ACHN (cell line): ENCODE measurements around the gene GHRHR.

ENCODE experiments used
- DNase-seq: peaks from one replicate; pipeline ENCODE4 v3.0.0-alpha.2; 2015
- in situ Hi-C: cut with HindIII; loops from 2 replicates; pipeline ENCODE4 v1.10.0; 2017; ENCODE audit warnings: low sequenced_read_pairs, low pct_ligation_motif_present, low pct_unique_long_range_greater_than_20kb

GHRHR gene

DNA sequence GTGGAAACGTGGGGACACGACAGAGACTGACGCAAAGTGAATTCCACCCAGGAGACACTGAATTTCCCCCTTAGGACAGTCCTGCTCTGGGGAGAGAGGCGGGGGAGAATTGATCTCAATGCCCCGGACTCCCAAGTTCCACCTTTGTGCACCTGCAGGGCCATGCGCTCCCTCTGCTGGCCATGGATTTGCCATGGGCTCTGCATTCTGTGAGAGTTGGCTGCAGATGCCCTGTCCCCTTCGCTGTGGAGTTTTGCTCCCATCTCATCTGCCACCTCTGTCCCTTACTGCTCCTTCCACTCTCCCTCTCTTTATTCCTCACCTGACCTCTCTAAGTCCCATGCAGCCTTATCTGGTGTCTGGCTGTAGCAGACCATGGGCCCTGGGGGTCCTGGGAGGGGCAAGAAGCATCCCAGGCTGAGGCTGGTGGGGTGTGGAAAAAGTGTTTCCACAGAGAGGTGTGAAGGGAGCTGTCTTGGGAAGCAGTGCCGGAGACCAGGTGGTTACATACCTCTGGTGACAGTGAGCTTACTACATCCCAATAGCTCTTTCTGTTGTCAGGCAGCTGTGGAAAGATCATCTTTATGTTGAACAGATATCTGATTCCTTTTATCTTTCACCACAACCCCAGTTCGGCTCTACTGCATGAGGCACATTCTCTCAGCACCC is 14.3 kb downstream of the GHRHR start:
- peak; percentile 63 for DNase-seq
- in situ Hi-C loops: loop anchor here (25.0 kb wide), 1 partner anchor 134 kb away; no protein-coding TSS in a partner anchor

DNA sequence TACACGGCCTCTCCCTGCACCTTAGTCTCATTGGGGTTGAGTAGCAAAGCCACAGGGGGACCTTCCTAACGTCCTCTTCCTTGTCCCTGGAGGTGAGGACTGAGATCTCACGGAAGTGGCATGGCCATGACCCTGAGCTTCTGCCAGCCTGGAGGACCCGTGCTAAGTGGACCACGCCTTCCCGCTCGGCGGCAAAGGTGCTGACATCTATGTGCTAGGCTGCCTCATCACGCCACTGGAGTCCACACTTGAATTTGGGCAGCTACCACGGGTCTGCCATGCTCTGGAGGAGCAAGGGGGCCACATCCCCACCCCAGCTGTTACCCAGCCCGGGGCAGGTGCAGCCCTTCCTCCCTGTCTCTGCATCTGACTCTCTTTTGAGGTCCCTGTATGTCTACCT is 15.3 kb downstream of the GHRHR start:
- no peak for DNase-seq
- in situ Hi-C loops: loop anchor here (25.0 kb wide), 1 partner anchor 133 kb away; no protein-coding TSS in a partner anchor

DNA sequence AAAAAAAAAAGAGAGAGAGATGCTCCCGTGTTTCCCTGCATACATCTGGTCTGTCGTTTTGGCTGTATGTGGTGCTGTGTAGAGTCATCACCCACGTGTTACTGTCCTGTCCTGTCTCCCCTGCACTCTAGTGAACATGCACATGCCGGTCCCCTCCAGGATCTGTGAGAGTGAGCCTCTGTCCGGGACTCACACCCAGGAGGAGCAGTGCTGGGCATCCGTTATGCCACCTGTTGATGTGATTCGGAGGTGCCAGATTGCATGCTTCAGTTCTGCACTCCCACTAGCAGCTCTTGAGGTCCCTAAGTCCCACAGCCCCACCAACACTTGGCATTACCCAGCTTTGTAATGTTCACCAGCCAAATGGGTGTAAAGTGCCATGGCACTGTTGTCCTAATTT is 16.4 kb downstream of the GHRHR start:
- DNase-seq: no peak
- in situ Hi-C loops: loop anchor here (25.0 kb wide), 1 partner anchor 132 kb away; no protein-coding TSS in a partner anchor

DNA sequence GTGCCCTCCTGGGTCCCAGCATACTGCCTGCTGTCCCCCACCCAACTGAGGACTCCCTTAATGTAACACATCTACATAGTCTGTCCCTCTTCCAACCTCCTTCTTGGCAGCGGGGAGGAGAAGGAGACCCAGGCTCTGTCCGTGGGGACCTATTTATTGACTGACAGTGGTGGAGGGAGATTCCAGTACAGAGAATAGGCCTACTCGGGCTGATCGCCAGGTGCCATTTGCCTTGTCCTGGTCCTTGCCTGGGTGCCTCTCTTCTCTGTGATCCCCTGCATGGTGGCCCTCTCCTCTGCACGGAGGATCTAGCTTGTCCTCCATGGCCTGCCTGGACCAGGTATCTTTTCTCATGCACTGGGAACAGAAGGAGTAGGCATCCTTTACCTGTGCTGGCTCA is 17.0 kb downstream of the GHRHR start:
- DNase-seq: no peak
- in situ Hi-C loops: loop anchor here (25.0 kb wide), 1 partner anchor 132 kb away; no protein-coding TSS in a partner anchor

DNA sequence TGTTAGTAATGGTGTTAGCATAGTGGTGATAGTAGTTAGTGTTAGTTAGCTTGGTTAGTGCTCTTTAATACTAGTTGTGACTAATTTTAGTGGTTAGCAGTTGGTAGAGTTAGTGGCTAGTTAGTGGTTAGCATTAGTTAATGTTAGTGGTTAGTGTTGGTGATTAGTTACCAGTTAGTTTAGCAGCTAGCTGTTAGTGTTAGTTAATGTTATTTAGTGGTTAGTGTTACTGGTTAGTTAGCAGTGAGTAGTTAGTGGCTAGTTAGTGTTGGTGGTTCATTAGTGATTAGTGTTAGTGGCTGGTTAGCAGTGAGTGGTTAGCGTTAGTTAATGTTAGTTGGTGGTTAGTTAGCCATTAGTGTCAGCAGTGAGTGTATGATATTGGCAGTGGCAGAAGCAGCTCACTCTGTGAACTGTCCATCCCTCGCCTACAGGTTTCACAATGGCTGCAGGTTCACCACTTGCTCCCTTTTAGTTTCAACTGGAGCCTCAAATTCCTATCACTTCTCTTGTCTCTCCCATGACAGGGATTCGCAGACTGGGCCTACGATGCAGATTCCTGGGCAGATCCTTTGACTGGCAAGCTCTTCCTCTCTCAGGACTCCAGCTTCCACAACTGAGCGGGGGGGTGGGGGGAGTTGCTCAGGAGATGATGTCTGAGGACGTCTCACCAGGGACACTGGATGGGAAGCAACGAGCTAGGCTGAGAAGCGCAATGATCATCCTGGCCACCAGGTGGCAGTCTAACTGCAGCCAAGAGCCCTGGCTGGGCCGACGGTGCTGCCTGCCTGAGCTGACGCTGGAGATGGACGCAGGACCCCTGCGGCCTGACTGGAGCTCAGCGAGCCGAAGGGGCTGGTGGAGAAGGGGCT is 19.5 kb downstream of the GHRHR start:
- in situ Hi-C loops: loop anchor here (25.0 kb wide), 1 partner anchor 129 kb away; no protein-coding TSS in a partner anchor
- peak; percentile 81 for DNase-seq

DNA sequence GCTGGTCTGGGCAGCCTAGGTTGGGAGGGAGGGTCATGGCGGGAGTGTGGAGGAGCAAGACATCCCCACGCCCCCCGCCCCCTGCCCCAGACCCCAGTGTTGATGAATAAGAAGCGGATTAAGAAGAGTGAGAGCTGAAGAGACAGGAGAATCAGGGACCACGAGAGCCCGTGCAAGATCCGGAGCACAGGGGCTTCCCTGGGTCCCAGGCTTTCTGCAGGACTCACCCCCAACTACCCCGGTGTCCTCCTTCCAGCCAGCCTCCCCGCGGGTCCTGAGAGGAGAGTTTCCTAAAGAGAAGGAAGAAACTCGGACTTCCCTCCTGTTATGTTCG is 20.1 kb downstream of the GHRHR start:
- DNase-seq: no peak
- in situ Hi-C loops: loop anchor here (25.0 kb wide), 1 partner anchor 128 kb away; no protein-coding TSS in a partner anchor

DNA sequence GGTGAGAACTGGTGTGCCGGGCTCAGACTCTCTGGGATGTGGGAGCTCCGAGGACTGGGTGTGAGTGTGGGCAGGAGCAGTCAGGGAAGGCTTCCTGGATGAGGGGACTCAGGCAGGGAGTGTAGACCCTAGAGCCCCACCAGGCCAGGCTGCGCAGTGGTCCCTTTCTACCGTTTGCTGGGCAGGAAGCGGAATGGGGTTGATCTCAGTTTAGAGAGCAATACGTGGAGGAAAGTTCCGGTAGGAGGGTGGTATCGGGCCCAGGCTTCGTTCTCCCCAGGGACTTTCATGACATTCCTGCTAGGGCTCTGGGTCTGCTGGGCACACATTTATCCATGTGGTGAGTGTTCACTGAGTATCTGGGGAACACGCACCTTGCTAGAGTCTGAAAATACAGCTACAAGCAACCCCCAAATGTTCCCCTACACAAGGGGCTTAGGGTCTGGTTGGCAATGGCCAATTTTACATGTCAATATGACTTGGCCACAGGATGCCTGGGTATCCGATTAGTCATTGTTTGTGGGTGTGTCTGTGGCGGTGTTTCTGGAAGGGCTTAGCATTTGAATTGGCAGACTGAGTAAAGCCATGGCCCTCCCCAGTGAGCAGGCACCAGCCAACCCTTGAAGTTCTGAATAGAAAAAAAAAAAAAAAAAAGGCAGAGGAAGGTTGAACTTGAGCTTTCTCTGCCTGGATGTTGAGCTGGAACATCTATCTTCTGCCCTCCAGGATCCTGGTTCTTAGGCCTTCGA is 20.8 kb downstream of the GHRHR start:
- peak; percentile 22 for DNase-seq
- in situ Hi-C loops: loop anchor here (25.0 kb wide), 1 partner anchor 128 kb away; no protein-coding TSS in a partner anchor

DNA sequence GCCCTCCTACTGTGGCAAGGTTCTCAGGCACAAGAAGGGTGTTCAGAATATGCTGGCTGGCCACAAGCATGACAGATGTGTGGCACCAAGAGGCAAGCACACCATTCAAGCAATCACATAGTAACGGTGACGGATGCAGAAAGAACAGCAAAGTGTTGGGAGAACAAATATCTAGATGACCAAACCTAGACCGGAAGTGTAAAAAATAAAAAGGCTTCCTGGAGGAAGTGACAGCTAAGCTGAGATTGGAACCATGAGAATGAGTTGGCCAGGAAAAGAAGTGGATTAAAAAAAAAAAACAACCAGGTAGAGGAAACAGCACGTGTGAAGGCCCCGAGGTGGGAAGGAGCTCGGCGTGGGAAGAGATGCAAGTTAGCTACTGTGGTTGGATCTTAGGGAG is 22.0 kb downstream of the GHRHR start:
- in situ Hi-C loops: loop anchor here (25.0 kb wide), 1 partner anchor 127 kb away; no protein-coding TSS in a partner anchor

DNA sequence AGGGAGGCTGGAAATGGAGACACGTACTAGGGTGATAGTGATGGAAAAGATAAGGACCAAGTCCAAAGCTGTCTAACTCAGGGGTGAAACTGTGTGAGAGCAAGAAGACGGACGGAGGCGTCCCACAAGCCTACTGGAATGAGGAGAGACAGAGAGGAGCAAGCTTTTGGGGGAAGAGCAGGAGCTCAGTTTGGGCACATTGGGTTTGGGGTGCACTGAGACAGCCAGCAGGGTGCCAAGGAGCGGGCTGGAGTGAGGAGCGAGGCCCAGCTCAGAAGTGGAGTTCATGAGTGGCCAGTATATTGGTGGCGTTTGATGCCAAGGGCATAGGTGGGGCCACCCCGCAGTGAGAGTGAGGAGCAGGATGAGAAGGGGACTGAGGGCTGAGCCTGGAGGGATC is 22.6 kb downstream of the GHRHR start:
- DNase-seq: no peak
- in situ Hi-C loops: loop anchor here (25.0 kb wide), 1 partner anchor 126 kb away; no protein-coding TSS in a partner anchor

More for the DNA sequence above, 22.0 kb downstream of the GHRHR start:
- DNase-seq: no peak

DNA sequence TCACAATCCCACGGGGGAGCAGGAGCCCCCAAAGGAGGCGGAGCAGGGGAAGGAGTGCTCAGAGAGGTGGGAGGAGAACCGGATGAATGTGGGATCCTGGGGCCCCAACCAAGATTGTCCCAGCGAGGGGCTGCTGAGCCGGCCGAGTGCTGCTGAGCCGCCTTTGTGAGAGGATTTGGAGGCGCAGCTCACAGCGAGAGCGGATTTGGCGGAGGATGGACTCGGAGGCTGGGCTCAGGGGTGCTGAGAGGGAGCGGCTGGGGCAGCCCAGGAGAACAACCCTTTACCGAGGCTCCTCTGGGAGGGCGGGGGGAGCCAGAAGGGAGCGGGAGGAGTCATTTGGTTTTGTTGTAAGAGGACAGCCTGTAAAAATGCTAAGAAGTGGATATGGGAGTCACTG is 23.0 kb downstream of the GHRHR start:
- no peak for DNase-seq
- in situ Hi-C loops: loop anchor here (25.0 kb wide), 1 partner anchor 126 kb away; no protein-coding TSS in a partner anchor

DNA sequence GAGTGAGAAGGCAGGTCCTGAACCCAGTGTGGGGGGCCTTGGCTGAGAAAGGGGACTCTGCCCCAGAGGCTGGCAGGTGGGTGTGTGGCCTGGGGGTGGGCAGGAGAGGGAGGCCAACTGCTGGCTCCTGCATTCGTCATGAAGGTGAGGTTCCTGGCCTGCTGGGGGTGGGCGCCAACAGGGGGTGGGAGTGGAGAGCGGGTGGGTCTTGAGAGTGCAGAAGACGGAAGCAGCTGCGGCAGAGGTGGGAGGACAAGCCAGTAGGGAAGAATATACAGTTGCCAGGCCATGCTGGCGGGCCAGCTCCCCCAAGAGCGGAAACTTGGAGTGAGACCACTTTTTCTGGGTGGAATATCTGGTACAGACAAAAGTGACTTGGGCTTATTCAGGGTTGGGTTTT is 23.4 kb downstream of the GHRHR start:
- in situ Hi-C loops: loop anchor here (25.0 kb wide), 1 partner anchor 125 kb away; no protein-coding TSS in a partner anchor
- no peak for DNase-seq

DNA sequence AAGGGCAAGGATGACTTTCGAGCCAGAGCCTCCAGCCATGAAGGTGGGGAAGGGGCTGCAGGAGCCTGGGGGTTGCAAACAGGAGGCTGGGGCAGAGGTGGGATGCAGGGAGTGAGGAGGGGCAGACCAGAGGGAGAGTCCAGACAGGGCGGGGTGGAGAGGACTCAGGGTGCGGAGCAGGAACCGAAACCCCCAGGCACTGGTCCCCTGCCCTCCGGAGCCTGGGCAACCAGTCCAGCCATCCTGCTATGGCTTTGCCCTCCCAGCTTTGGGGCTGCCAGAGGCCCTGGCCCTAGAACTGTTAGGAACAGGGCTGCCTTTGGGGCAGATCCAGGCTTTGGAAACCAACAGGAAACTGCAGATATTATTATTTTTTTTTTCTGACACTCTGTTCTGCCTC is 24.2 kb downstream of the GHRHR start:
- no peak for DNase-seq
- in situ Hi-C loops: loop anchor here (25.0 kb wide), 1 partner anchor 124 kb away; no protein-coding TSS in a partner anchor

DNA sequence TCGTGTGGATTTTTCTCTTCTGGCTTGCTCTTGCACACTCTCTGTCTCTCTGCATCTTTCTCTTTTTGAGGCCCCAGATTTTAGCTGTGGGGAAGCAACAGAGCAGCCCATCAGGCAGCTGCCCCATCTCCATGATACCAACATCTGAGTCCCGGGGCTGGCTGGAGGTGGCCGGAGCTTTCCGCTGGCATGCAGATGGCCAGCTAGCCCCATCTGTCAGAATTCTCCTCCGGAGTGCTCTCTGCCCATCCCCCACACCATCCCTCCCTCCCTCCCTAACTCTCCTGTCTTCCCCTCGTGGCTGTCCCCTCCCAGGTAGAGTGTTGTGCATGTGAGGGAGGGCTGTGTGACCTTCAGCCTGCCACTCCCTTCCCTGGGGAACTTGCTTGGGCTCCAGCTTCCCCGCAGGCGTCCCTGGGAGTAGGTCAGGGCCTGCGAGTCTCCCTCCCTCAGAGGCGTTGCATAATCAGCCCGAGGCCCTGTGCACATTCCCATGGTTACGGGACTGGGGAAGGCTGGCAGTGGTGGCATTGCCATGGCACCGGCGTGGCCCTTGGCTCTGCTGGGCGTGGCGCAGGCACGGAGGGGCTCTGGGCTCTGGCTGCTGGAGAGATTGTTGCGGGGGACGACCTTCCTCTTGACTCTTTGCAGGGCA is 24.7 kb downstream of the GHRHR start:
- no peak for DNase-seq
- in situ Hi-C loops: loop anchor here (25.0 kb wide), 1 partner anchor 124 kb away; no protein-coding TSS in a partner anchor

DNA sequence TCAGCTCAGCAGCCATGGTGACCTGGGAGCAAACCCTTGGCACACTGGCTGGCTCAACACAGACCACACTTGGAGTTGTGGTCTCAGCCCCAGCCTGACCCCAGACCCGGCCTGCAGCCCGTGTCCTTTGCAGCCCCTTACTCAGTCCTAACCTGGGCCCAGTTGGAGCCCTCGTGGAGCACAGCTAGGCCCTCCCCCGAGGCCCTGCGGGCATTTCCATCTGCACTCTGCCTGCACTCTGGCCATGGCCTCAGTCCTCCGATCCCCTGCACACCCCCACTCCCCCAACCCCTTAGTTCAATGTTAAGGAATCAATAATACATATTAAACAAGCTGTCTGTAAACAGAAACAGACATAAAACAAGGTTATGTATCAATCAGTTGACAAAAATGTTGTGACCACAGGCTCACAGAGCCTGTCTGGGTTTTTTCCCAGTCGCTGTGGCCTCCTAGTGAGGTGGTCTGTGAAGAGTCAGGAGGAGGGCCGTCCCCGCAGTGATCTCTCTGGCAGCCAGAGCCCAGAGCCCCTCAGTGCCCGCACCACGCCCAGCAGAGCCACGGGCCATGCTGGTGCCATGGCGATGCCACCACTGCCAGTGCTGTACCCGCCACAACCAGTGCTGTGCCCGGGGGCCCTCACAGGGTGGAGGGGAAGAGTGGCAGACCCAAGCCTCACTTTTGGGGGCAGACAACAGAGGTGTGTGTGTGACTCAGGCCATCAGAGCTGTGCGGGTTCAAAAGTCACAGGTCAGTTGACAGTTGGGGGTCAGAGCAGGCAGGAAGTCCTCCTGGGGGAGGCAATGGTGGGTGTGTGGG is 25.5 kb downstream of the GHRHR start:
- no peak for DNase-seq
- in situ Hi-C loops: loop anchor here (25.0 kb wide), 1 partner anchor 123 kb away; no protein-coding TSS in a partner anchor

DNA sequence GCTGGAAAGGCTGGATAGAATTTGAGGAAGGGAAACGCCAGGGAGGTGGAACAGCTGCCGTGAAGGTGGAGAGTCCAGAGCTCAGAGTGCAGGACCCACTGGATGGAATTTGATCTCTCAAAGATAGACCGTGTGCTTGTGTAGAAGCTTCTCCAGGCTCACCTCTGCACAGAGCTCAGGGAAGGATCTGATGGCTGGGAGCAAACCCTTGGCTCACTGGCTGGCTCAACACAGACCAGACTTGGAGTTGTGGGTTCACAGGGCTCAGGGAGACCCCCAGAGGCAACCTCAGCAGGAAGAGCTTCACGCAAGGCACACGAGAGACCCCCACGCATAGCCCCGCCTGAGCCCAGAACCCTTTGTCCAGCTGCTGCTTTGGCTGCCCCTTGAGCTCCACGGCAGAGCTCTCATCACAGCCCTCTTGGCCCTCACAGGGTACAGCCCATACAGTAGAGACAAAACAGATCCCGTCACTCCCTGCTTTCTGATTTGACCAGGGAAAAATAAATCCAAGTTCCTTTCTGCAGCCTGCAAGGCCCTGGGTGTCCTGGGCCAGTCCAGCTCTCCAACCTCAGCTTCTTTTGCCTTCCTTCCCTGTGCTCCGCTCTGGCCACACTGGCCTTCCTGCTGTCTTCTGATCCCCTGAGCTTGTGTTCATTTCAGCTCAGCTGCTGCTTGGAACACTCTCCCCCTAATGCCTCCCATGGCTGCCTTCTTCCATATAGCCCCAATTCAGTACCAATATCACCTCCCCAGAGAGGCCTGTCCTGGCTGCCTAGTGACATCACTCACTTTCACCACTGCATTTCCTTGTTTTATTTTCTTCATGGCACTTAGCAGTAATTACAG is 26.3 kb downstream of the GHRHR start:
- DNase-seq: no peak
- in situ Hi-C loops: loop anchor here (25.0 kb wide), 1 partner anchor 122 kb away; no protein-coding TSS in a partner anchor

DNA sequence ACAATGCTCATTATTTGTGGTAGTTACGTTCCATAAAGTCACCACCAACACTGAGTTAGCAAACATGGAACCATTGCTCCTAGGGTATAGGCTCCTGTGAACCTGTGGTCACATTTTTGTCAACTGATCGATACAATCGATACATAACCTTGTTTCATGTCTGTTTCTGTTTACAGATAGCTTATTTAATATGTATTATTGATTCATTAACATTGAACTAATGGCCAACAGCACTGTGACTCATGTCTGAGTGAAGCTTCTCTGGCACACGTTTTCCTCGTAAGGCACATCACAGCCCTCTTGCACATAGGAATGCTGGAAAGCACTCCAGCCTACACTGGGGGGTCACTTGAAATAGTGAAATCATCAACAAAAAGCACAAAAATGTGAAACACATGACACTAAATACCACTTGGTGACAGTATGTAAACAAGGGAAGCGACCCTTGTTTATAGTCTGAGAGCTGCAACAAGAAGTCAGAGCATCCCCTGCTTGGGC is 27.0 kb downstream of the GHRHR start:
- DNase-seq: no peak
- in situ Hi-C loops: loop anchor here (25.0 kb wide), 1 partner anchor 122 kb away; no protein-coding TSS in a partner anchor
